Measurements from ENCODE around the gene DNAAF6.
"Not testable (repeated sequence)": the region's sequence is repeated elsewhere in the genome, so short reads cannot be mapped to it uniquely, and the experiment has no call there.

Gene DNAAF6

GRCh38 chrX:107205770-107206696 lies at the start of gene DNAAF6, which contains the start of gene NUP62CL:
Gene DNAAF6, plus strand, starts transcription at chrX:107206611. Its CDS starts 6,265 bp downstream, at chrX:107212876.
Gene NUP62CL, minus strand, starts transcription at chrX:107206433. Its CDS starts 31,287 bp downstream, at chrX:107175146.
- peak; percentile 54 for DNase-seq

GRCh38 chrX:107157618-107158017 lies 48.8 kb upstream of the DNAAF6 start:
- not testable (repeated sequence) for DNase-seq

GRCh38 chrX:107167163-107167921 lies 39.1 kb upstream of the DNAAF6 start:
- DNase-seq, result no peak

GRCh38 chrX:107168257-107168656 lies 38.2 kb upstream of the DNAAF6 start:
- peak; percentile 4 for DNase-seq

- DNase-seq, result no peak
Observed at GRCh38 chrX:107168712-107169111, 37.7 kb upstream of the DNAAF6 start.

GRCh38 chrX:107171369-107172102 lies 34.9 kb upstream of the DNAAF6 start:
- no peak for DNase-seq

- DNase-seq, result no peak
Observed at GRCh38 chrX:107197319-107197718, 9.1 kb upstream of the DNAAF6 start.

- DNase-seq, result not testable (repeated sequence)
Observed at GRCh38 chrX:107198074-107198473, 8.3 kb upstream of the DNAAF6 start.

- no peak for DNase-seq
Observed at GRCh38 chrX:107199491-107199890, 6.9 kb upstream of the DNAAF6 start.

- DNase-seq, result no peak
Observed at GRCh38 chrX:107204068-107204605, 2.3 kb upstream of the DNAAF6 start.

GRCh38 chrX:107206697-107207065 lies 270 bp downstream of the DNAAF6 start:
- no peak for DNase-seq

- DNase-seq, result no peak
Observed at GRCh38 chrX:107207089-107207488, 678 bp downstream of the DNAAF6 start.

GRCh38 chrX:107207943-107208342 lies 1.5 kb downstream of the DNAAF6 start:
- no peak for DNase-seq

- DNase-seq, result no peak
Observed at GRCh38 chrX:107213477-107213876, 7.1 kb downstream of the DNAAF6 start.

- no peak for DNase-seq
Observed at GRCh38 chrX:107226757-107227156, 20.3 kb downstream of the DNAAF6 start.

- DNase-seq, result peak; percentile 48
Observed at GRCh38 chrX:107227780-107228485, 21.5 kb downstream of the DNAAF6 start.

GRCh38 chrX:107228486-107228819 lies 22.0 kb downstream of the DNAAF6 start:
- DNase-seq, result no peak

- DNase-seq, result no peak
Observed at GRCh38 chrX:107272431-107272921, 66.1 kb downstream of the DNAAF6 start.

GRCh38 chrX:107273795-107274194 lies 67.4 kb downstream of the DNAAF6 start:
- no peak for DNase-seq

GRCh38 chrX:107288676-107289075 lies 82.3 kb downstream of the DNAAF6 start:
- no peak for DNase-seq

GRCh38 chrX:107290019-107290418 lies 83.6 kb downstream of the DNAAF6 start:
- no peak for DNase-seq

GRCh38 chrX:107293056-107293455 lies 86.6 kb downstream of the DNAAF6 start:
- no peak for DNase-seq
